ENCODE data around the gene DCUN1D5. TPM values are rescaled to one million over a fixed set of nuclear protein-coding genes. Genes with fewer than 3 reads are reported as not detected.

Gene DCUN1D5
- total and polyA plus RNA-seq, 5 donors from 2014 or later: 16.2 to 27.6 (median 26.3) TPM

DNA sequence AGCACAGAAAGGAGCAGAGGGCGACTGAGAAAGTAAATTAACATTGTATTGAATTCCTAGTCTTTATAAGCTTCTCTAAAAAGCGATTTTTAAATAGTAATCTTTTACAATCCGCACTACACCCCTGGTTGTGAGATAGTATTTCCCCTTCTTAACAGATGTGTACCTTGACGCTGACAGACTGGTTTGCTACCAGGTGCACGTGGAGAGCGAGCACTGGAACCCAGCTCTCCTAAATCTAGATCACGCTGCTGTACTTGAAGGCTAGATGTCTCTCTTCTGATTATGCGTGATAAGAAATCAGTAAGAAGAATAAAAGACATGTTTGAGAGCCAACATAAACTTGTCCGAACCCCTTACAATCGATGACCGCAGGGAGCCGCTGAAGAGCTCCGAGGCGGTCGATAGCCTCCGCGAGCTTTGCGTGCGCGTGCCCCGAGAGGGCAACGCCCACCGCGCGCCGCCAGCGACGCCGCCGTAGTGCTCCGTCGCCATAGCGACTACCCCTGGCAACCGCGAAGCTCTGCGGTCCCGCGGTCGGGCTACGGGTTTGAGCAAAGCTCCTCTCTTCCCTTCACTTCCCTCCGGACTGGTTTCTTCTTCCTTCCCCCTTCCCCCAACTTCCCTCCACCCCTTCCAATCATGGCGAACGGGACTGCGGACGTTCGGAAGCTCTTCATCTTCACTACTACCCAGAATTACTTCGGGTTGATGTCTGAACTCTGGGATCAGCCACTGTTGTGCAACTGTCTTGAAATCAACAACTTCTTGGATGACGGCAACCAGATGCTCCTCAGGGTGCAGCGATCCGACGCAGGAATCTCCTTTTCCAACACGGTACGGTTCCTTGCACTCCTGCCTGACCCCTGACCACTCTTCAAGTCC, 17.2 kb upstream of the DCUN1D5 start, which contains the start of gene DYNC2H1:
DYNC2H1 (plus strand) TSS at position 494 of the 885 bp plus-strand sequence; CDS start at position 643, 149 bp downstream.
- Histone ChIP-seq H3K4me3 (ENCODE audit: low read depth, low read length) (peak within 1 kb of the TSS; percentile 90), H3K36me3 (ENCODE audit: control insufficient read depth, insufficient read depth, low read length) (no peaks in the 10 kb centered on the region), H3K4me1 (ENCODE audit: control insufficient read depth, insufficient read depth, low read length, poor library complexity, severe bottlenecking) (peaks cover 10% of the 10 kb centered on the region), H3K27ac (ENCODE audit: insufficient read depth, low read length, poor library complexity, severe bottlenecking) (peak within 1 kb of the TSS; percentile 67), H3K9me3 (ENCODE audit: control insufficient read depth in 2 of 2, low read length in 2 of 2) (no peaks in the 10 kb centered on the region), H3K27me3 (ENCODE audit: control insufficient read depth, insufficient read depth, low read length) (peaks cover 9% of the 10 kb centered on the region)
- peak within 1 kb of the TSS; percentile 27 to 97 (median 93) for H3K27ac Mint-ChIP-seq
- peaks cover 5 to 14% (median 11%) of the 10 kb centered on the region in 4 donors for H3K4me1 Mint-ChIP-seq
- H3K36me3 Mint-ChIP-seq: no peaks in the 10 kb centered on the region
- H3K4me3 Mint-ChIP-seq: peak within 1 kb of the TSS; percentile 92 to 100 (median 96)
- peaks cover 27% of the 10 kb centered on the region for H3K27me3 Mint-ChIP-seq
- peaks cover 0 to 2% (median 0%) of the 10 kb centered on the region in 7 donors for H3K9me3 Mint-ChIP-seq
- ATAC-seq (ENCODE audit: low read depth in 2 of 2): peak; percentile 96
- DNase-seq: peak; percentile 78 to 93 (median 88)

DNA sequence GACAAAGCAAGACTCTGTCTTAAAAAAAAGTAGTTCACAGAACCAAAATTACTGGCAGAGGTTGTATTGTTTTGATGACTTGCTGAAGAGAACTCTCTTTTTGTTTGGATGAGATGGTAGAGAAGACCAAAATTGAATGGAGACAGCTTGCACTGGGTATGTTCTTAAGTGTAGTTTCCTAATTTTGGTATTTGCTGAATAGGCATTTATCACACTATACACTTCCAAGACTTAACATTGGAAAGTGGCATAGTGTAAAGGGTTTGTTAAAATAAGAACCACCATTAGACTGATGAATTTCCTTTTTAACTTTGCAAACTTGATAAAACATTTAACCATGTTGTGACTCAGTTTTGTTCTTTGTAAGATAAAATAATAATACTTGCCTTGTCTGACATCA, 5.3 kb upstream of the DCUN1D5 start:
- Histone ChIP-seq H3K4me1 (ENCODE audit: control insufficient read depth, insufficient read depth, low read length, poor library complexity, severe bottlenecking) (peaks cover 4% of the 10 kb centered on the region), H3K36me3 (ENCODE audit: control insufficient read depth, insufficient read depth, low read length) (no peaks in the 10 kb centered on the region), H3K4me3 (ENCODE audit: low read depth, low read length) (no peak overlapping the region), H3K27ac (ENCODE audit: insufficient read depth, low read length, poor library complexity, severe bottlenecking) (no peak overlapping the region), H3K27me3 (ENCODE audit: control insufficient read depth, insufficient read depth, low read length) (peaks cover 66% of the 10 kb centered on the region), H3K9me3 (ENCODE audit: control insufficient read depth in 2 of 2, low read length in 2 of 2) (no peaks in the 10 kb centered on the region)
- DNase-seq: no peak
- Mint-ChIP-seq H3K4me3 (no peak overlapping the region), H3K27me3 (peaks cover 76% of the 10 kb centered on the region), H3K4me1 (peaks cover 0 to 5% (median 4%) of the 10 kb centered on the region in 4 donors), H3K36me3 (peaks cover 4% of the 10 kb centered on the region), H3K27ac (no peak overlapping the region), H3K9me3 (peaks cover 0 to 3% (median 1%) of the 10 kb centered on the region in 7 donors)
- ATAC-seq (ENCODE audit: low read depth in 2 of 2): no peak

DNA sequence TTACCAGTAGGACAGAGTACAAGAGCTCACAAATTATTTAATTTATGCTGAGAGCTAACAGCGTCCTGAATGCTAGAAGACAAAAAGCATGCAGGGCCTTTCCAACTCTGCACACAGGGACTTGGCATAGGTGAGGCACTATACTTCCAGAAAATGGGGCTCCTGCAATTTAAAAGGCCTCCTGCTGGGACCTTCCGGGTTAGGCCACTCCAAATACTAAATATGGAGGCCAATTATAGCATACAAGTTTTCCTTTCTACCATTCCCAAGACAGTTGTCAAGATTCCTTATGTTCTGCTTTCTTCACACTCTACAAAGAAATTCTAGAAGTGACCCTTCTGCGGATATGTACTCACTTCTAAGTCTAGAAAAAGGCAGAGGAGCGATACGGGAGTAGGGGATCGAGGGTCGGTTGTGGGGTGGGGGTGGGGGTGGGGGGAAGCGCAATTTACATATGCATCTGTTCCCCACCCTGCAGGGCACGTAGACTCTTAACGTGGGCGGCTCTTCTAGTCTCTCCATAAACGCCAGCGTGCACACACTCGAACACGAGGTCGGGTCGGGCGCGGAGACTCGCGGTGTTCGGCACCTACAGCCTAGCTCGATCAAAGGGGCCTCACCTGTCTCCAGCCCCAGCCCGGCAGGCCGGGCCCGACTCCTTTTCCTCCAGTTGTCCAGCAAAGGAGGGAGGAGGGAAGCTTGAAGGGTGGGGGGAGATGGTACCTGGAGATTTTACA, 728 bp downstream of the DCUN1D5 start:
- ATAC-seq (ENCODE audit: low read depth in 2 of 2): peak; percentile 32 to 39
- H3K9me3 Mint-ChIP-seq: peaks cover 0 to 3% (median 0%) of the 10 kb centered on the region in 7 donors
- H3K4me1 Mint-ChIP-seq: peaks cover 10 to 43% (median 28%) of the 10 kb centered on the region in 4 donors
- peak overlapping the region; percentile 45 to 95 (median 91) for H3K27ac Mint-ChIP-seq
- H3K4me3 Mint-ChIP-seq: peak overlapping the region; percentile 86 to 97 (median 94)
- Histone ChIP-seq H3K4me1 (ENCODE audit: control insufficient read depth, insufficient read depth, low read length, poor library complexity, severe bottlenecking) (peaks cover 28% of the 10 kb centered on the region), H3K27ac (ENCODE audit: insufficient read depth, low read length, poor library complexity, severe bottlenecking) (peak overlapping the region; percentile 85), H3K36me3 (ENCODE audit: control insufficient read depth, insufficient read depth, low read length) (no peaks in the 10 kb centered on the region), H3K4me3 (ENCODE audit: low read depth, low read length) (peak overlapping the region; percentile 94), H3K27me3 (ENCODE audit: control insufficient read depth, insufficient read depth, low read length) (peaks cover 27% of the 10 kb centered on the region), H3K9me3 (ENCODE audit: control insufficient read depth in 2 of 2, low read length in 2 of 2) (no peaks in the 10 kb centered on the region)
- peaks cover 10% of the 10 kb centered on the region for H3K36me3 Mint-ChIP-seq
- H3K27me3 Mint-ChIP-seq: peaks cover 35% of the 10 kb centered on the region
- peak in 2 of 3 donors; percentile 10 to 57 for DNase-seq

DNA sequence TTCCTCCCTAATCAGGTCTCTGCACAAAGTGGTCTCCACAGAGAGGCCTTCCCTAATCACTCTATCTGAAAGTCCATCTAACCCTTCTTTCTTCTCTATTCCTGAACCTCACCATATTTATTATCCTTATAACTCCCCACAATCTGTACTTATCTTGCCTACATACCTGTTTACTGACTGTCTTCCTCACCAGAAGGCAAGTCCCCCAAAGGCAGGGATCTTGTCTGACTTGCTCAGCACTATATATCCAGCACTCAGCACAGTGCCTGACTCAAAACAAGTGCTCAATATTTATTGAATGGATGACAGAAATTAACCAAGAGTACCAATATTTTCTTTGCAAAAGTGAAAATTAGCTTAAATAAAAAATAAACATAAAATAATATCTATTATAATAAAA, 5.5 kb downstream of the DCUN1D5 start:
- H3K27ac ChIP-seq (ENCODE audit: insufficient read depth, low read length, poor library complexity, severe bottlenecking): no peak overlapping the region
- H3K27me3 ChIP-seq (ENCODE audit: control insufficient read depth, insufficient read depth, low read length): no peaks in the 10 kb centered on the region
- Mint-ChIP-seq H3K9me3 (no peaks in the 10 kb centered on the region), H3K27me3 (no peaks in the 10 kb centered on the region), H3K36me3 (peaks cover 17% of the 10 kb centered on the region), H3K4me3 (no peak overlapping the region), H3K27ac (no peak overlapping the region), H3K4me1 (peaks cover 22 to 43% (median 31%) of the 10 kb centered on the region in 4 donors)
- H3K4me1 ChIP-seq (ENCODE audit: control insufficient read depth, insufficient read depth, low read length, poor library complexity, severe bottlenecking): peaks cover 22% of the 10 kb centered on the region
- DNase-seq: no peak
- peaks cover 6% of the 10 kb centered on the region for H3K36me3 ChIP-seq (ENCODE audit: control insufficient read depth, insufficient read depth, low read length)
- no peaks in the 10 kb centered on the region for H3K9me3 ChIP-seq (ENCODE audit: control insufficient read depth in 2 of 2, low read length in 2 of 2)
- no peak for ATAC-seq (ENCODE audit: low read depth in 2 of 2)
- no peak overlapping the region for H3K4me3 ChIP-seq (ENCODE audit: low read depth, low read length)

DNA sequence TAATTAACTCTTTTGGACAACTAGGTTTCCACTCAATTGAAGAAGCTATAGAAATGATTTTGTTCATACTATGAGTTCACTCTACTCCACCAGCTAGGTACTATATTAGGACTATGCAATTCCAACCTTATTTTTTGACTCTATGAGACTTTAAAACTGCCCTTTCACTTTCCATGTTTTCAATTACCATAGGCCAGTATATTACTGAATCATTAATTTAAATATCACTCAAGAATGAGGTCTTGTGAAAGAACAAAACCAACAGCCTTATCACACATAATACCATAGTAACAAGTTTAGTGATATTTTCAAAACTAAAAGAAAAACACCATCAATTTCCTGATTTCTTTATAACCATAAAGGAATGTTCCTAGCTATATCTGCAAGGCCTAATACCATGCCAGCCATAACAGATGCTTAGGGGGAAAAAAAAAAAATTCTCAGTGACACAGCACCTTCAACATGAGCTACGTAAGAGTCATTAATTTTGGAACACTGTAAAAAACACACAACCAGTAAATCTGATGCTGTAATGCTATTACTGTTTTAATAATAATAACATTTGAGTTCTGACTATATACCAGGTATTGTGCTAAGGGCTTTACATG, 6.1 kb downstream of the DCUN1D5 start:
- Histone ChIP-seq H3K36me3 (ENCODE audit: control insufficient read depth, insufficient read depth, low read length) (peaks cover 12% of the 10 kb centered on the region), H3K27ac (ENCODE audit: insufficient read depth, low read length, poor library complexity, severe bottlenecking) (no peak overlapping the region), H3K9me3 (ENCODE audit: control insufficient read depth in 2 of 2, low read length in 2 of 2) (no peaks in the 10 kb centered on the region), H3K4me1 (ENCODE audit: control insufficient read depth, insufficient read depth, low read length, poor library complexity, severe bottlenecking) (peaks cover 16% of the 10 kb centered on the region), H3K27me3 (ENCODE audit: control insufficient read depth, insufficient read depth, low read length) (no peaks in the 10 kb centered on the region), H3K4me3 (ENCODE audit: low read depth, low read length) (no peak overlapping the region)
- Mint-ChIP-seq H3K36me3 (peaks cover 17% of the 10 kb centered on the region), H3K4me1 (peaks cover 22 to 39% (median 28%) of the 10 kb centered on the region in 4 donors), H3K27ac (peak overlapping the region in 1 of 3 donors; percentile 85), H3K9me3 (no peaks in the 10 kb centered on the region), H3K27me3 (no peaks in the 10 kb centered on the region), H3K4me3 (no peak overlapping the region)
- ATAC-seq (ENCODE audit: low read depth in 2 of 2) (no peak), DNase-seq (no peak)

DNA sequence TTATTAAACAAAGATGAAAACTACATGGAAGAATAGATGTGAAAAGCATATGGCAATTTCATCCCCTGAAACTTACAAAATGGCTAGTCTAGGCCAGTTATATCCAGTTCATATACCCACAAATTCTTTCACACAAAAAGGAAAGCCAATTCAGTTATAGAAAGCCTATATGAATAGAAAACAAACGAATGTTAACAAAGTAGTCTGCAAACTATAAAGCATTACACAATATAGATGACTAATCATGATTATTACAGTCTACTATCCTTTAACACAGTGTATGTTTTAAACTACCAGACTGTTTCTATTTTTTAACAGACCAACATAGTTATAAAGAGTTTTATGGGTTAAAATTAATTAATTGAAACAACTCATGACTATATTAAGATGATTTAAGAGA, 12.1 kb downstream of the DCUN1D5 start:
- no peak overlapping the region for H3K27ac Mint-ChIP-seq

DNA sequence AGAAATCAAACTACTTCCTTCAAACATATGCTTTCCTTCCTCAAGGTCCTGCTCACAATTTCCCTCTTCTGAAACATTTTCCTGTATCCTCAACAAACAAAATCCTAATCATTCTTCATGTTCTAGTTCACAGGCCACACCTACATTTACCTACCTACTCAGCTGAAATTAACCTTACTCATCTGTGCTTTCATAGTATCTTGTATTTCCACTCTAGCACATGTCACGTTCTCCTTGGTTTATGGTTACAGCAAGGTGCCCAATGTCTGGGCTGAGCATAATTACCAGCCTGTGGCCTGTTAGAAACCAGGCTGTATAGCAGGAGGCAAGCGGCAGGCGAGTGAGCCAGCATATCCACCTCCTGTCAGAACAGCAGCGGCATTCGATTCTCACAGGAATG, 13.2 kb downstream of the DCUN1D5 start:
- no peak for DNase-seq
- H3K27ac ChIP-seq (ENCODE audit: insufficient read depth, low read length, poor library complexity, severe bottlenecking): no peak overlapping the region
- no peak overlapping the region for H3K4me3 Mint-ChIP-seq
- no peaks in the 10 kb centered on the region for H3K4me1 ChIP-seq (ENCODE audit: control insufficient read depth, insufficient read depth, low read length, poor library complexity, severe bottlenecking)
- ATAC-seq (ENCODE audit: low read depth in 2 of 2): no peak
- no peaks in the 10 kb centered on the region for H3K9me3 ChIP-seq (ENCODE audit: control insufficient read depth in 2 of 2, low read length in 2 of 2)
- H3K27me3 ChIP-seq (ENCODE audit: control insufficient read depth, insufficient read depth, low read length): no peaks in the 10 kb centered on the region
- peaks cover 0 to 9% (median 4%) of the 10 kb centered on the region in 4 donors for H3K4me1 Mint-ChIP-seq
- H3K27me3 Mint-ChIP-seq: no peaks in the 10 kb centered on the region
- H3K36me3 Mint-ChIP-seq: peaks cover 47% of the 10 kb centered on the region
- H3K4me3 ChIP-seq (ENCODE audit: low read depth, low read length): no peak overlapping the region
- H3K36me3 ChIP-seq (ENCODE audit: control insufficient read depth, insufficient read depth, low read length): peaks cover 43% of the 10 kb centered on the region
- no peaks in the 10 kb centered on the region for H3K9me3 Mint-ChIP-seq
- peak overlapping the region in 2 of 3 donors; percentile 6 to 15 for H3K27ac Mint-ChIP-seq

More for the DNA sequence above, 12.1 kb downstream of the DCUN1D5 start:
- peaks cover 47% of the 10 kb centered on the region for H3K36me3 Mint-ChIP-seq
- H3K9me3 ChIP-seq (ENCODE audit: control insufficient read depth in 2 of 2, low read length in 2 of 2): no peaks in the 10 kb centered on the region
- no peak for ATAC-seq (ENCODE audit: low read depth in 2 of 2)
- H3K9me3 Mint-ChIP-seq: no peaks in the 10 kb centered on the region
- no peak overlapping the region for H3K4me3 Mint-ChIP-seq
- no peaks in the 10 kb centered on the region for H3K27me3 Mint-ChIP-seq
- H3K4me1 Mint-ChIP-seq: peaks cover 0 to 12% (median 8%) of the 10 kb centered on the region in 4 donors
- no peaks in the 10 kb centered on the region for H3K27me3 ChIP-seq (ENCODE audit: control insufficient read depth, insufficient read depth, low read length)
- no peak overlapping the region for H3K27ac ChIP-seq (ENCODE audit: insufficient read depth, low read length, poor library complexity, severe bottlenecking)
- no peaks in the 10 kb centered on the region for H3K4me1 ChIP-seq (ENCODE audit: control insufficient read depth, insufficient read depth, low read length, poor library complexity, severe bottlenecking)
- peaks cover 44% of the 10 kb centered on the region for H3K36me3 ChIP-seq (ENCODE audit: control insufficient read depth, insufficient read depth, low read length)
- H3K4me3 ChIP-seq (ENCODE audit: low read depth, low read length): no peak overlapping the region
- DNase-seq: no peak

All from CD4-positive, CD25-positive, alpha-beta regulatory T cell (primary cell).